Trophoblast cell (in vitro differentiated cells and primary cell): ENCODE measurements around the gene TOB1.

Source experiments
- DNase-seq, 2 donors: peaks; one replicate each; pipeline ENCODE4 v3.0.0-alpha.2; 2016
- H2AFZ ChIP-seq: 2 replicates; pipeline ENCODE4 v1.6.1; 2013; ENCODE audit warnings: low read length, moderate library complexity, mild to moderate bottlenecking; ENCODE audit not compliant: insufficient read depth, poor library complexity
- H2AK5ac ChIP-seq: 2 replicates; pipeline ENCODE4 v1.6.1; 2013; ENCODE audit warnings: mild to moderate bottlenecking, low read length
- H2BK120ac ChIP-seq: 2 replicates; pipeline ENCODE4 v1.6.1; 2013; ENCODE audit warnings: low read length, mild to moderate bottlenecking, moderate library complexity; ENCODE audit not compliant: insufficient read depth, poor library complexity
- H2BK12ac ChIP-seq: 2 replicates; pipeline ENCODE4 v1.6.1; 2013; ENCODE audit warnings: mild to moderate bottlenecking, low read length, moderate library complexity
- H2BK5ac ChIP-seq: 2 replicates; pipeline ENCODE4 v1.6.1; 2013; ENCODE audit warnings: low read length, low read depth, moderate library complexity, mild to moderate bottlenecking; ENCODE audit not compliant: poor library complexity
- H3K14ac ChIP-seq: 2 replicates; pipeline ENCODE4 v1.6.1; 2013; ENCODE audit warnings: mild to moderate bottlenecking, low read length
- H3K18ac ChIP-seq: 2 replicates; pipeline ENCODE4 v1.6.1; 2013; ENCODE audit warnings: mild to moderate bottlenecking, low read length
- H3K23ac ChIP-seq: 2 replicates; pipeline ENCODE4 v1.6.1; 2013; ENCODE audit warnings: low read length
- H3K27ac ChIP-seq: 2 replicates; pipeline ENCODE4 v1.5.1; 2013; ENCODE audit warnings: low read depth, mild to moderate bottlenecking, inconsistent platforms, low read length, moderate library complexity
- H3K27me3 ChIP-seq: 2 replicates; pipeline ENCODE4 v1.6.1; 2013; ENCODE audit warnings: inconsistent platforms, mild to moderate bottlenecking, low read length, moderate library complexity; ENCODE audit not compliant: insufficient read depth
- H3K36me3 ChIP-seq, 2 experiments: 1 replicate in 1 of 2; 2 replicates in 1 of 2; pipeline ENCODE4 v1.6.1; 2013; ENCODE audit warnings: low read length in 2 of 2, mild to moderate bottlenecking in 2 of 2, moderate library complexity in 1 of 2; ENCODE audit not compliant: insufficient read depth in 2 of 2, control insufficient read depth in 1 of 2
- H3K4ac ChIP-seq: 2 replicates; pipeline ENCODE4 v1.6.1; 2013; ENCODE audit warnings: low read depth, mild to moderate bottlenecking, low read length, moderate library complexity
- H3K4me1 ChIP-seq, 2 experiments: 1 replicate in 1 of 2; 2 replicates in 1 of 2; pipeline ENCODE4 v1.6.1; 2013; ENCODE audit warnings: low read length in 2 of 2, mild to moderate bottlenecking in 2 of 2, moderate library complexity in 1 of 2; ENCODE audit not compliant: insufficient read depth in 2 of 2, control insufficient read depth in 1 of 2
- H3K4me2 ChIP-seq: 2 replicates; pipeline ENCODE4 v1.6.1; 2013; ENCODE audit warnings: inconsistent platforms, mild to moderate bottlenecking, low read length, moderate library complexity
- H3K4me3 ChIP-seq: 2 replicates; pipeline ENCODE4 v1.5.1; 2013; ENCODE audit warnings: mild to moderate bottlenecking, low read depth, low read length, inconsistent platforms
- H3K79me1 ChIP-seq: one replicate; pipeline ENCODE4 v1.6.1; 2013; ENCODE audit warnings: low read length
- H3K79me2 ChIP-seq: 2 replicates; pipeline ENCODE4 v1.6.1; 2013; ENCODE audit warnings: low read length, mild to moderate bottlenecking; ENCODE audit not compliant: control insufficient read depth, insufficient read depth, poor library complexity
- H3K9ac ChIP-seq: 2 replicates; pipeline ENCODE4 v1.6.1; 2013; ENCODE audit warnings: mild to moderate bottlenecking, low read length
- H3K9me3 ChIP-seq: 2 replicates; pipeline ENCODE4 v1.6.1; 2013; ENCODE audit warnings: low read depth, mild to moderate bottlenecking, control low read depth, inconsistent platforms, low read length; ENCODE audit not compliant: insufficient read depth
- H4K12ac ChIP-seq: 2 replicates; pipeline ENCODE4 v1.6.1; 2013; ENCODE audit warnings: low read depth, mild to moderate bottlenecking, low read length, moderate library complexity
- H4K8ac ChIP-seq: 2 replicates; pipeline ENCODE4 v1.6.1; 2013; ENCODE audit warnings: low read depth, mild to moderate bottlenecking, low read length, moderate library complexity
- H4K91ac ChIP-seq: one replicate; pipeline ENCODE4 v1.6.1; 2013; ENCODE audit warnings: low read depth, mild to moderate bottlenecking, low read length, moderate library complexity
- WGBS: extraction: QIAGEN DNeasy Blood & Tissue Kit; methylation state at CpG from one replicate; pipeline ENCODE4 v1.1.7; 2013; ENCODE audit warnings: missing lambda C conversion rate; ENCODE audit not compliant: insufficient read length, insufficient coverage; ENCODE audit errors: extremely low coverage; 5-methylcytosine and 5-hydroxymethylcytosine counted together

The TOB1 gene

DNA sequence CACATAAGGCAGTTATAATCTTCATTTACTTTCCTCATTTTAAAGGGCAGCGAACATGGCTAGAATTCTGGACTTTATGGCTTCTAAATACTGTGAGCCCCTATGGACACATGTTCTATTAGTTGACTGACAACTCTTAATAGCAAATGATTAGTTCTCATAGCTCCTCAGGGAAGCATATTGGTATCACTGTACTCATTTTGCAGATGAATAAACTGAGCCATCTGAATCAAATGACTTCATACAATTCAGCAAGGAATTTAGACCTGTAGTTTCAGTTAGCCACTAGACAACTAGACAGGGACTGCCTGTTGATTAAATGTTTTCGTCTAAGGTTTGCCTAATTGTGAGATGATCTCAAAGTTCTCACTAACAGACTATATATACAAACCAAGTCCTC, 9.7 kb downstream of the TOB1 start:
- Histone ChIP-seq H3K23ac (no peak overlapping the region), H4K12ac (no peak overlapping the region), H3K4me3 (no peak overlapping the region), H3K9me3 (no peaks in the 10 kb centered on the region), H3K79me1 (no peaks in the 10 kb centered on the region), H3K18ac (no peak overlapping the region), H2BK5ac (no peak overlapping the region), H2AFZ (no peak overlapping the region), H4K91ac (no peak overlapping the region), H3K27me3 (no peaks in the 10 kb centered on the region), H3K36me3 (no peaks in the 10 kb centered on the region), H3K27ac (no peak overlapping the region), H3K79me2 (no peaks in the 10 kb centered on the region), H2BK120ac (no peak overlapping the region), H3K4ac (no peak overlapping the region), H2AK5ac (no peak overlapping the region), H4K8ac (no peak overlapping the region), H3K4me2 (no peak overlapping the region), H3K4me1 (no peaks in the 10 kb centered on the region), H3K9ac (no peak overlapping the region), H3K14ac (no peak overlapping the region), H2BK12ac (no peak overlapping the region)
- no peak for DNase-seq
- WGBS = no CpG with 5 or more reads among the region's 2 CpGs

DNA sequence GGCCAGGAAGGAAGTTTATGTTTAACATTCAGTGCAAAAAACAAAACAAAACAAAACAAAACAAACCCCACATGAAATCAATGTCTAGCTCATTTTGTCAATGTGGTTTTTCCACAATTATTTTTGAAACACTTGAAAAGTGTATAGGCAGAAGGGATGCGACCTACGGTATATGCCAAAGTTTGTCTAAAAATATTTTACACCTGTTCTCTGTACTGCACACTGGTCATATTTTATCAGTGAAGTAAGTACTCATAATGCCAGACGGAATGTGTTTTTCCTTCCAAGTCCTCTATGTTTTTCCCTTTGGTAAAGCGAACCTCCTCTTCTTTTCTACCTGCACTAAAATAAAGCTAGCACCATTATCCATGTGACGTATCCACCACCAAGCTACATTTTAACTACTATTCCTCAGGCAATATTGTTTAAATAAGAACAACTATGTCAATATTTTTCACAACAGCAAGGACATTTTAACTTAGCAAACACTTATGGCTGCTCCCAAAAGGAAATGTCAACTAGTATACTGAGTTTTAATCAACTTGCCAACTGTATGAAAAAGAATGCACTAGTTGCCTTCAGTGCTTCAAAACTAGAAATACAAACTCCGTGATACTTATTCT, 10.3 kb downstream of the TOB1 start:
- Histone ChIP-seq H3K79me2 (no peaks in the 10 kb centered on the region), H2BK120ac (no peak overlapping the region), H3K27me3 (no peaks in the 10 kb centered on the region), H2AFZ (no peak overlapping the region), H3K4me1 (no peaks in the 10 kb centered on the region), H3K9me3 (no peaks in the 10 kb centered on the region), H3K79me1 (no peaks in the 10 kb centered on the region), H3K18ac (no peak overlapping the region), H3K4me2 (no peak overlapping the region), H3K23ac (no peak overlapping the region), H3K36me3 (no peaks in the 10 kb centered on the region), H2AK5ac (no peak overlapping the region), H2BK12ac (no peak overlapping the region), H4K12ac (no peak overlapping the region), H4K91ac (no peak overlapping the region), H4K8ac (no peak overlapping the region), H3K27ac (no peak overlapping the region), H3K14ac (no peak overlapping the region), H3K4ac (no peak overlapping the region), H3K4me3 (no peak overlapping the region), H2BK5ac (no peak overlapping the region), H3K9ac (no peak overlapping the region)
- no peak for DNase-seq
- WGBS = no CpG with 5 or more reads among the region's 6 CpGs

- no peak overlapping the region for H3K23ac ChIP-seq
- H3K4me1 ChIP-seq = no peaks in the 10 kb centered on the region
- H3K4me2 ChIP-seq = no peak overlapping the region
- H2AFZ ChIP-seq = no peak overlapping the region
- H3K9me3 ChIP-seq = no peaks in the 10 kb centered on the region
- no peak overlapping the region for H2BK120ac ChIP-seq
- H2BK5ac ChIP-seq = no peak overlapping the region
- no peak overlapping the region for H3K4ac ChIP-seq
- no peak overlapping the region for H3K14ac ChIP-seq
- no peak overlapping the region for H4K12ac ChIP-seq
- H2BK12ac ChIP-seq = no peak overlapping the region
- H3K9ac ChIP-seq = no peak overlapping the region
- no peak overlapping the region for H2AK5ac ChIP-seq
- no peak for DNase-seq
- H4K91ac ChIP-seq = no peak overlapping the region
- no peak overlapping the region for H4K8ac ChIP-seq
- H3K36me3 ChIP-seq = no peaks in the 10 kb centered on the region
- no peak overlapping the region for H3K27ac ChIP-seq
- no CpG with 5 or more reads among the region's 6 CpGs for WGBS
- no peak overlapping the region for H3K4me3 ChIP-seq
- no peaks in the 10 kb centered on the region for H3K79me1 ChIP-seq
- no peak overlapping the region for H3K18ac ChIP-seq
- H3K79me2 ChIP-seq = no peaks in the 10 kb centered on the region
- no peaks in the 10 kb centered on the region for H3K27me3 ChIP-seq
These were observed 12.4 kb downstream of the TOB1 start for GRCh38 chr17:50853781-50854180.

DNA sequence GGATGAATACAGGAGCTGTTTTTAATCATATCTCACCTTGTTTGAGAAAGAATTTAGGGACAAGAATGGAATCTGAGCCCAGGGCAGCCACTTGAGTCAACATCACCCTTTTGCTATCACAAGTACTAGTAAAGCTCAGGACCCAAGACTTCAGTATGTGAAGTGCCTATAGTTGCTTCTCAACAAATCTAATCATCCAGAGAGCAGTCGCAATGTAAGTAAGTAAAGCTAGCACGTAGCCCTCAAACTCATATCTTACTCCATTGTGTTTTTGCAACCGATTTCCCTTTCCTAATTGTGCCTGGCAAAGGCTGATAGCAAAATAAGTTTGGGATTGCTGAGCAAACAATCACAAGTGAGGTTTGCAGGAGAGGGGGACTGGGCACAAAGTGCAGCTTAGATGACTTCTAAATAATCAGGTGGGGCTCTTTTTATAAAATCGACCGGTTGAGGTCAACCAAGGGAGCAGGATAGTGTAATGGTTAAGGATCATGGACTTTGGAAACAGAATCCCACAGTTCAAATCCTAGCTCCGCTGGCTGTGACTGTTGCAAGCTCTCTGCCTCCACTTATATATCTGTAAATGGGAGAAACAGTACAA, 13.0 kb downstream of the TOB1 start:
- no peak overlapping the region for H2BK120ac ChIP-seq
- H3K79me2 ChIP-seq = no peaks in the 10 kb centered on the region
- no peak overlapping the region for H2AK5ac ChIP-seq
- no peak overlapping the region for H2BK5ac ChIP-seq
- H3K4me1 ChIP-seq = no peaks in the 10 kb centered on the region
- no peak overlapping the region for H3K27ac ChIP-seq
- H3K27me3 ChIP-seq = no peaks in the 10 kb centered on the region
- no peak overlapping the region for H3K4me2 ChIP-seq
- no peak overlapping the region for H3K23ac ChIP-seq
- WGBS = no CpG with 5 or more reads among the region's 6 CpGs
- H4K8ac ChIP-seq = no peak overlapping the region
- no peak overlapping the region for H3K9ac ChIP-seq
- no peaks in the 10 kb centered on the region for H3K9me3 ChIP-seq
- no peaks in the 10 kb centered on the region for H3K79me1 ChIP-seq
- H3K14ac ChIP-seq = no peak overlapping the region
- no peak overlapping the region for H2AFZ ChIP-seq
- DNase-seq = no peak
- no peak overlapping the region for H3K4me3 ChIP-seq
- H4K12ac ChIP-seq = no peak overlapping the region
- H3K18ac ChIP-seq = no peak overlapping the region
- no peak overlapping the region for H4K91ac ChIP-seq
- H3K36me3 ChIP-seq = no peaks in the 10 kb centered on the region
- H2BK12ac ChIP-seq = no peak overlapping the region
- no peak overlapping the region for H3K4ac ChIP-seq
